Colon (tissue), 2 donors: ENCODE measurements around the gene ADCK2.
"Not testable (repeated sequence)": the region's sequence is repeated elsewhere in the genome, so short reads cannot be mapped to it uniquely, and the experiment has no call there.

Experiments used
- FAIRE-seq: peaks from 2 replicates; lab custom pipeline; 2012; peaks lifted over from hg19 to GRCh38; lab: Jason Lieb, UNC
- donor health status: control.
- donor health status: control.

ADCK2 gene

DNA sequence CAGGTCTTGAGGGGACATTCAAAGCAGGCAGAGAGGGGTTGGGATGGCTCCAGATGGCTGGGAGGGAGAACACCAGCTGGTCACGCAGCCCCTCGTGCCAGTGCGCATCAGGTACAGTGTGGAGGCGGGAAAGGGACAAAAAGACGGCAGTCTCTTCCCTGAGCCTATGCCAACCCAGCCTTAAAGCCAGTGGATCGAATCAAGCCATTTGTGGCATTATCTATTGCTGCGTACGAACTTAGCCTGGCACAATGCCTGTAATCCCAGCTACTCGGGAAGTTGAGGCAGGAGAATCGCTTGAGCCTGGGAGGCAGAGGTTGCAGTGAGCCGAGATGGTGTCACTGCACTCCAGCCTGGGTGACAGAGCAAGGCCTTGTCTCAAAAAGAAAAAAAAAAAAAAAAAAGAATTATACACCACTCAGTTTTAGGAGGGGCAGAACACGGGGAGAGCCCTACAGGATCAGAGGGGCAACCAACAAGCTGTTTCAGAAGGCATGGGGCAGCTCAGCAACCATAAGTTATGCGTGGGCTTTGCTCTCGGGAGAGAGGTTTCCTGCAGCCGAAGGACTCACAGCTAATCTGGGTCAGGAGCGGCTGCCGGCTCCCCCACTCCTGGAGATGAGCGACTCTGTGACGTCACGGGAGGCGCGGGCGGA, 23.4 kb downstream of the ADCK2 start:
- no peak for FAIRE-seq

DNA sequence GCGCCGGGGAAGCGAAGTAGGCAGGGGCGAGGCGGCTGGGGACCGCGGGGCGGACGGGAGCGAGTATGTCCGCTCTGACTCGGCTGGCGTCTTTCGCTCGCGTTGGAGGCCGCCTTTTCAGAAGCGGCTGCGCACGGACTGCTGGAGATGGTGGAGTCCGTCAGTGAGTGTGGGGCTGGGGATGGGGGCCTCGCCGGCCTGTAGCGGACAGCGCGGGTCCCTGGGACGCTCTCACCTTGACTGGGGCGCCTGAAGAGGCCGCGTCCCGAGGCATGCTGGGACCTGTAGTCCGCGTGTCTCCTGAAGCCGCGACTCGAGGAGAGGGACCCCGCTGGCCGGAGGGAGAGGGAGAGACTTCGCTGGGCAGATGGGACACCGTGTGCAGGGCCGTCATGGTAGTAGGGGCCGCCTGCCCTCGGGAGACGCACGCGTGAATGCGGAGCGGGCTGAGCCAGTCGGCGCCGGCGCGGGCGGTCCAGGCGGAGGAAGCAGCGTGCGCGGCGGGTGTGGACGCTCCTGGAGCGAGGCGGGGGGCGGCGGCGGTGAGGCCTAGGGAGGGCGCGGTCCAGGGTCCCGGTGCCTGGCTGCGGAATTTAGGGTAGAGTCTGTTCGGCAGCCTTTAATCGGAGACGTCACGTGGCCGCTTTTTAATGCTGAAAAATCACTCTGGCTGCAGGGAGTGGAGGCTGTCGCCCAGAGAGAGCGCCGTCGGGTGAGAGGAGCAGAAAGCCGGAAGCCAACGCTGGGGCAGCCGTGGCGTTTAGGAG, 24.1 kb downstream of the ADCK2 start, which contains the start of gene NDUFB2:
Gene NDUFB2 (plus strand): TSS at position 29 of the 767 bp plus-strand sequence. CDS start 37 bp downstream, at position 66.
- FAIRE-seq, result no peak

DNA sequence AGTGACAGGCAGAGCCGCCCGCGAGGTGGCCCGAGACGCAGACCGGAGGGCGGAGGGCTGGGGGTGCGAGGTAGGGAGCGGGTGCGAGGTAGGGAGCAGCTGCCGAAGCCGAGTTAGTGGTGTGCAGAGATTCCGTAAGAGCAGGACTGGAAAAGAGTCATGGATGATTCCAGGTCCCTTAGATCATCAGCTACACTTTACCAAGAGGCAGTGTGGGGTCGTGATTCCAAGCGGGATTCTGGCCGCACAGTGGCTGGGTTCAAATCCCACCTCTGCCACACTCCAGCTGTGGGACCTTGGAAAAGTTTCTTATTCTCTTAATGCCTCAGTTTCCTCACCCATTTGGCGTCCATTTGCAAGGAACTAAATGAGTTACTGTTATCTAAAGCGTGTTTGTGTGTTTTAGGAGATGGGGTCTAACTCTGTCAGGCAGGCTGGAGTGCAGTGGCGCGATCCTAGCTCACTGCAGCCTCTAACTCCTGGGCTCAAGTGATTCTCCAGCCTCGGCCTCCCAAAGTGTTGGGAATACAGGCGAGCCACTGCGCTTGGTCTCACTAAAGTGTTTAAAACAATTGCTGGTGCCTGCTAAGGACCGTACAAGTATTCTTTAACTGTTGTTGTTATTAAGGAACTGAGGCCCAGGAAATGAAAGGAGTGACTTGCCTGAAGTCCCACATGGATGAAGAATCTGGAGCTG, 24.9 kb downstream of the ADCK2 start:
- FAIRE-seq, result no peak

DNA sequence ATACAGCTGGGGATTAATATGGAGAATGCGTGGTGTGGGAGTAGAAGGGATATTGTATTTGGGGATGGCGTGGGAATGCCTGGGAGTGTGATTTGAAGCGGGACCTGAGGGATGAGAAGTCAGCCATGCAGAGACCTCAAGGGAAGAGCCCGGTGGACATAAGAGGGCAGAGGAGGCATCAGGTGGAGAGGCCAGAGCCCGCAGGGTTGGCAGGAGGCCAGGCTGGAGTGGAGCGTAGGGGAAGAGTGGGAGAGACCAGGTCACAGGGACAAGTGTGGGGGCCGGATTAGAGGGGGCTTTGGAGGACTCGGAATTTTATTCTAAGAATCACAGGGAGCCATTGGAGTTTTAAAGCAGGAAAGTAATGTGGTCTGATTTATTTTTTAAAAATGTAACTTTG, 25.7 kb downstream of the ADCK2 start:
- no peak for FAIRE-seq

DNA sequence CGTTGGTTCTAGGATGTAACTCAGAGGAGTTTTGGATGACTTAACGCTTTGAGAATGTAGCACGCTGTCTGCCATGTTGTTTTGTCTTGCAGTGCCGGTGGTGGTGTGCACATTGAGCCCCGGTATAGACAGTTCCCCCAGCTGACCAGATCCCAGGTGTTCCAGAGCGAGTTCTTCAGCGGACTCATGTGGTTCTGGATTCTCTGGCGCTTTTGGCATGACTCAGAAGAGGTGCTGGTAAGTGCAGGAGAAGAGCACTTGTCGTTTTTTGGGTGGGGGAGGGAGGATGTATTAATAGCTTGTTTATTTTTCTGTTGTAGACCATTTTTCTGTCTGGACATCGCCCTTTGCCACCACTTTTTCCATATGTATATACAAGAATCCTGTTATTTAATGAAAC, 30.0 kb downstream of the ADCK2 start:
- FAIRE-seq, result no peak

DNA sequence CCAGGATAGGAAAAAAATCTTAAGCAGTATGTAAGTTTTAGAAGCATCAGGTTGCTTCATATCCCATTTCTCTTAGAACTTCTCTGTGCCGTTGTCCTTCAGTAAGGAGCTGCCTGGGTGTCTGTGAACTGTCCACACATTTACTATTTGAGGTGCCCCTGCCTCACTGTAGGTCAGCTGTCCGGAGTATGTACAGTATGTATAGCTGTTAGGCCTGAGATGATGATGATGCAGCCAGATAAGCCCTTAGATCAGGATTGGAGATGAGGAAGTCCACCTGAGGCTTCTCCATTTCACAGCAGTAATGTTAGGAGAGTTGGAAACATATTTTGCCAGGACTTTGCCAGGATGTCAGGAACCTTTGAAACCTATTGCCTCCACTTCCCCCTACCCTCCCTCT, 31.5 kb downstream of the ADCK2 start:
- FAIRE-seq, result no peak

DNA sequence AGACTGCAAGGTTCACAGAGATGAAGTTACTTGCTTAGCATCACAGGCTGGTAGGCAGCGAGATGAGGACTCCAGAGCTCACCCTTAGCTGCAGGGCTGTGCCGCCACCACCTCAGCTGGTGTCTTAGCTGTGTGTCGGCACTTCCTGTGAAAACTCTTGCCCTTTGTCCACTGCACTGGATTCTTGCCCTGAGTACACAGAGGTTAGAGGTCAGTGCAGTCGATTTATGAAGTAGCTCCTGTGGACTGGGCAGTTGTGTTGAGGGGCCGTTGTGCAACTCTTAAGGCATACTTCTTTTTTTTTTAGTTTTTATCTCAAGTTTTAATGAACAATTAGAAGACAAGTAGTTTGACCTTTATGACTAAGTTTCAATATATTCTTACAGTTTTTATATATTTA, 34.4 kb downstream of the ADCK2 start:
- no peak for FAIRE-seq

DNA sequence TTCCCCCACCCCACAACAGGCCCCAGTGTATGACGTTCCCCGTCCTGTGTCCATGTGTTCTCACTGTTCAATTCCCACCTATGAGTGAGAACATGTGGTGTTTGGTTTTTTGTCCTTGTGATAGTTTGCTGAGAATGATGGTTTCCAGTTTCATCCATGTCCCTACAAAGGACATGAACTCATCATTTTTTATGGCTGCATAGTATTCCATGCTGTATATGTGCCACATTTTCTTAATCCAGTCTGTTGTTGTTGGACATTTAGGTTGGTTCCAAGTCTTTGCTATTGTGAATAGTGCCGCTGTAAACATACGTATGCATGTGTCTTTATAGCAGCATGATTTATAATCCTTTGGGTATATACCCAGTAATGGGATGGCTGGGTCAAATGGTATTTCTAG, 36.0 kb downstream of the ADCK2 start:
- not testable (repeated sequence) for FAIRE-seq

DNA sequence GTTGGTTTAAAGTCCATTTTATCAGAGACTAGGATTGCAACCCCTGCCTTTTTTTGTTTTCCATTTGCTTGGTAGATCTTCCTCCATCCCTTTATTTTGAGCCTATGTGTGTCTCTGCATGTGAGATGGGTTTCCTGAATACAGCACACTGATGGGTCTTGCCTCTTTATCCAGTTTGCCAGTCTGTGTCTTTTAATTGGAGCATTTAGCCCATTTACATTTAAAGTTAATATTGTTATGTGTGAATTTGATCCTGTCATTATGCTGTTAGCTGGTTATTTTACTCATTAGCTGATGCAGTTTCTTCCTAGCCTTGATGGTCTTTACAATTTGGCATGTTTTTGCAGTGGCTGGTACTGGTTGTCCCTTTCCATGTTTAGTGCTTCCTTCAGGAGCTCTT, 39.6 kb downstream of the ADCK2 start:
- not testable (repeated sequence) for FAIRE-seq

DNA sequence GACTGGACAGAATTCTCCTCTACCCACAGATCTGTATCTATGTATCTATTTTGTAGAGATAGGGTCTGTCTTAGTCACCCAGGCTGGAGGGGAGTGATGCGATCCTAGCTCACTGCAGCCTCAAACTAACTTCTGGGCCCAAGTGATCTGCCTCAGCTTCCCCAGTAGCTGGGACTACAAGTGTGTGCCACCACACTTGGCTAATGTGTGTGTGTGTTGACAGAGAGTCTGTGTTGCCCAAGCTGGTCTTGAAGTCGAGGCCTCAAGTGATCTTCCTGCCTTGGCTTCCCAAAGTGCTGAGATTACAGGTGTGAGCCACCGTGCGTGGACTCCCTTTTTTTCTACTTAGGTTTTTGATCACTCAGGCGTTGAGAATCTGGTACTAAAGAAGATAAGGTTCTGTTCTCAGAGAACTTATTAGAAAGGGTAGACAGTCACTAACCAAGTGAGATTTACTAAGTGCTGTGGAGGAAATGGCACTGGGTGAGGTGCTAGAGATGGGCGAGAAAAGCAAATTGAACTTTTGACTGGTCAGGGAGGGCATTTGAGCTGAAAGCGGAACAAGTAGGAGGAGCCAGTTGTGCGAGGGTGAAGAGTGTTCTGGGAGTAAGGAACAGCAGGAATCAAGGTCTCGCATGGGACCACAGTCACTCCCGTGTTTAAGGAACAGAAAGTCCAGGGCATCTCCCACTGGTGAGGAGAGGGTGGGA, 41.7 kb downstream of the ADCK2 start:
- no peak for FAIRE-seq

DNA sequence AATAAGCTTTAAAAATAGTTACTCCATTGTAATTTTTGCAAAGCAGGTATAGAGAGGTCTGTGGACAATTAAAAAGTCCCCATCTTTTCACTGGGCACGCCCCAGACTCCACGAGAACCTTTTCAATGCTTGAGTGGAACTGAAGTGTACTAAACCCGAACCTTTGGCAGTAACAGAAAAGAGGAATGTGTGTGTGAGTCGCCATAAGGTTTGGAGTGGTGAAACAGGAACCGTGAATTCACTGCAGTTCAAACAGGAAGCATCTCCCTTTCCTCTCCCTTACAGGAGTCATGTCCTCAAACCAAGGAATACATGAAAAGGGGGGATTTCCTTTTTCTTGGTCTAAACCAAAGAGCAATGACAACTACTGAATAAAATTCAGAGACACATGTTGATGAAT, 47.0 kb downstream of the ADCK2 start:
- FAIRE-seq, result no peak

DNA sequence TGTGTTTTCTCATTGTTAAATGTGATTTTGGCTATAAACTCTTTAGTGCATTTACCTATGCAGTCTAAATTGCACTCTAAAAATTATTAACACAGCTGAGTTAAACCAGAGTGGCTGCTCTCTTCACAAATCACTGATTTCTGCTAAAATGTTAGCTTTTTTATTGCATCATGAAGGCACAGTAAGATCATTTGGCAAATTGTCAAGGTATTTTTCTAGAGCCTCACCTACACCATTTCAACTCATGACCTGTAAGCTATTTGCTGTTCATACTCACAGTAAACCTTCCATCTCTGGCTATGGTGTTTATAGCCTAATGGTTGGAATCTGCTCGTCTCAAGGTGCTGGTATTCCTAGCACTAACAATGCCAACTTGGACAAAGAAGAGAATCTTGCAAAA, 49.5 kb downstream of the ADCK2 start:
- no peak for FAIRE-seq

DNA sequence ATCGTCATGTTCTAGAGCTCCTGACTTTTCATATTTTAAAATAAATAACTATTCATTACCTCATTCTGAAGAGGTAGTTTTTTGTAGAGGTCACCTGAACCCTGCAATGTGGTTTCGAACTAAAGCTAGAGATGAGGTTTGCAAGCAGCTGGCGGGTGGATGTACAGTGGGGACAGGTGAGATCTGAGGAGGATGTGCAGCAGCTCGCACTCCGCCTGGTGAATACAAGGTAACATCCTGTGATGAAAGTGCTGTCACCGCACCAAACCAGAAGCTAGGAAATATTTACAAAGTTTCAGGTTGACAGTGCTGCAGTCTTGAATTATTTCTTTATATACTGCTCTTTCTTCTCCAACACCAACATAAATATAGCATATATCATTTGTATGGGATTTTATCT, 50.3 kb downstream of the ADCK2 start:
- FAIRE-seq, result no peak

DNA sequence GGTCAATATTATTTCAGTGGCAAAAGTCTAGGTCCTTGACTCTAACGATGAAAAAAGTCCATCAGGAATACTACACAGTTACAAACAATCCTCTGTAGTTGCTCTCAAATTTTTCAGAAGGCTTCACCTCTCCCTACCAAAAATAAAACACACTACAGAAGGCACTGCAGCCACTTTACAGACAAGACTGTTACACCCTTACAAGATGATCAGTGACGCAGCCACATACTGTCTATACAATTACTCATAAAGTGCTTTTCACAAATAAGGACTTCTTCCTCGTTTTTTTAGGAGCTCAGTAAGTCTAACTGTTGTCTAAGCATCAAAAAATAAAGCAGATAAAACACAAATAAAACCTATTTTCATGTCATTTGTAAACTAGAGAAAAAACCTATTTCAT, 50.8 kb downstream of the ADCK2 start:
- no peak for FAIRE-seq

DNA sequence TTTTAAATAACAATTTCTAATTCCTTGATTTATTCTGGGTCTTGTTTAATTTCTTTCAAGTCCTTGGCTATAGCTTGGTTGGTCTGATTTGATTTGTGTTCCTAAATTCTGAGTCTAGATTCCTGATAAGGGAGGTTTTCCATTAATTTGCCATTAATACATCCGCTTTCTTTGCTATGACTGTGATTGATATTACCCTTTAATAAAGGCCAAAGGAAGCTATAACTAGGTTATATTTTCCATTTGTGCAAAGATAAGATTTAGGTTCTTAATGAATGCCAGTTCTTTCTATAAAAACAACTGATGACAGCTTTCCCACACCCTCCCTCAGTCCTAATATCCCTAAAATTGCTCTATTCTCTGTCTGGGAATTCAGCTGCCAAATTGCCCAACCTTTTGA, 52.0 kb downstream of the ADCK2 start:
- FAIRE-seq, result no peak

DNA sequence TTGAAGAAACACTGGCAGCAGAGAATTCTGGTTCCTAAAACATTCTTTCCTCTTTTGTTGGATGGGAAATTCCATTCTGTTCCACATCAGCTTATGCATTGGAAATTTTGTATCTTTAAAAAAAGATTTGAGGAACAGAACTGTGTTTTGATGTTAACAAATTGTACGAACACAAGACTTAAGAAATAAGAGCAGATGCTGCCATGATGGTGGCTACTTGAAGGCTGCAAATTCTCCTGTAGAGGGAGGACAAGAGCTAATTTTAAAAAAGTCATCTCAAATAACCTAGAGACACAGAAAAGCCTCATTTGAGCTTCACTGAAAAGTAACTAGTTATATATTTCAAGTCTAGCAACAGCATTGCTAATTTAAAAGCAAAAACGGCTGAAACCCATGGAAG, 53.5 kb downstream of the ADCK2 start:
- FAIRE-seq, result no peak

DNA sequence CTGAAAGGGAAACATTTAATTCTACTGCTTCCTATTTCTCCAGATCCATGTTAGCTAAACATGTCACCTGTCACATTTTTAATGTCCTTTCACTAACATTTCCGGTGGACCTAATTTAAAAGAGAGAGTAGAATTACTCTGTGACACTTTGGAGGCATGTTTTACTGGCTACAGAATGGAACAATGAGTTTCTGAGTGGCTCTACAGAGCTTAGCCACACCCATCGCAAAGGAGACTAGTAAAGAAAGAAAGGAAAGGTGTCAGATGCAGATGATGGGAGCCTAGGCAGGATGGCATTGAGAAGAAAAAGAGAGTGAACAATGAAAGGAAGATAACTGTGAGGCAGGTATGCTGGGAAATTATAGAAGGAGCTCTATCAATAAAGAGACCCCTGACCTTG, 59.7 kb downstream of the ADCK2 start:
- FAIRE-seq, result no peak

DNA sequence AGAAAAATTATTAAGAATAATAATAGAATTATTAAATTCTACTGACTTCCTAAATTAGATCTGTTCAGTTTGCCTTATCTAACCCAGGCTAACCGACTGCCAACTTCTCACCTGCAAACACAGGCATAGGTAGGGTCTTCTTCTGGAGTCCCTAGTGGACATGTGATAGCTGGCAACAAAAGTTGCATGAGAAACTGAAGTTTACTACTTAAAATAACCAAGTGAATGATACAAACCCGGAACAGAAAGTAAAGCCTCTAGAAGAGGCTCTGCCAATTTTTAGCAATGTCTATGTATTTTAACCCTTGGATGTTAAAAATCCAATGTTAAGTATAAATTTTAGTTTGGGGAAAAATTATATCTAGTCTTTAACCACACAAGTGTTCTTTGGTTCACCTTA, 61.4 kb downstream of the ADCK2 start:
- FAIRE-seq, result no peak

DNA sequence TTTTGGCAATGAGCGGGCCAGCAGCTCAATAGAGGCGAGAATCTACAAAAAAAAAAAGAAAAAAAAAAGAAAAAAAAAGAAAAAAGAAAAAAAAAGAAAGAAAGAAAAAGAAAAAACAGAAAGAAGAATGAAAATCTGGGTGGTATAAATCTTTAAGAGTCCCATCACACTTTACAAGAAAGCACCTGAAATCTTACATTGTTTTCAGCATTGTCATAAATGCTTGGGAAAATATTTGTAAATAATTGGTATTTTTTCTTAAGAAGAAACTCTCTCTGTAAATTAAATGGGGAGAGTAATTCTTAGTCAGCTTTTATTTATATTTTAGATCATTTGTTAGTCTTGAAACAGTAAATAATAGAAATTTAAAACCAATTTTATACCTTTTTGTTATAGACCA, 62.0 kb downstream of the ADCK2 start:
- peak; percentile 51 for FAIRE-seq

DNA sequence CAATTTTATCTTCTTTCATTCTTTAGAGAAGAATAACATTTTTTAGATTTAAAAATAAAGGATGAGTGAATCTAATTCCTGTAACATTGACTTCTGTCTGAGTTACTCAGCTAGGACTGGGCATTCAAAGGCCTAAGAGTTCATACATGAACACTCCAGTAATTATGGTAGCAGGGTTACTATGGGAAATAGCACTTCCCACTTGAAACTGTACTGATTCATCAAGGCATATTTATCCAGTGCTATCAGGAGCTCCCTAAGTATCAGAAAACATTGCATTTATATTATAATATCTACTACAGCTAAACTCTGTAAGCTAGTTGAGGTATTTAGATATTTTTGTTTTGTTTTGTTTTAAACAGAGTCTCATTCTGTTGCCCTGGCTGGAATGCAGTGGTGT, 65.5 kb downstream of the ADCK2 start:
- no peak for FAIRE-seq

DNA sequence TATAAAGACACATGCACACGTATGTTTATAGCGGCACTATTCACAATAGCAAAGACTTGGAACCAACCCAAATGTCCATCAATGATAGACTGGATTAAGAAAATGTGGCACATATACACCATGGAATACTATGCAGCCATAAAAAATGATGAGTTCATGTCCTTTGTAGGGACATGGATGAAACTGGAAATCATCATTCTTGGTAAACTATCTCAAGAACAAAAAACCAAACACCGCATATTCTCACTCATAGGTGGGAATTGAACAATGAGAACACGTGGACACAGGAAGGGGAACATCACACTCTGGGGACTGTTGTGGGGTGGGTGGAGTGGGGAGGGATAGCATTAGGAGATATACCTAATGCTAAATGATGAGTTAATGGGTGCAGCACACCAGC, 70.5 kb downstream of the ADCK2 start:
- FAIRE-seq, result not testable (repeated sequence)

DNA sequence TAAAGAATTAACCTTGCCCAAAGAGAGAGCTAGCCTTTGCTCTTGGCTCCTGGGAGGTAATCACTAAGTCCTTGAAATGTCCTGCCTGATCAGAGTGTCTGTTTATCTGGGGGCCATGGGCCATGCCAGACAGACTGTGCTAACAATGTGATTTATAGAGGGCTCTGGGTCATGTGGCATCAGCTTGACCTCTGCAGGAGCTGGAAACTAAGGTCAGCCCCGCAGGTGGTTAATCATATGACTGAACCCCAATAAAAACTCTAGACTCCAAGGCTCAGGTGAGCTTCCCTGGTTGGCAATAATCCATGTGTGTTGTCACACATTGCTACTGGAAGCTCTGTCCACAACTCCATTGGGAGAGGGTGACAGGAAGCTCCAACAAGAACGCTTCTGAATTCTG, 71.3 kb downstream of the ADCK2 start:
- FAIRE-seq, result no peak
